Measurements from ENCODE around the gene RSPH10B.
"Not testable (repeated sequence)": the region's sequence is repeated elsewhere in the genome, so short reads cannot be mapped to it uniquely, and the experiment has no call there.

DNA sequence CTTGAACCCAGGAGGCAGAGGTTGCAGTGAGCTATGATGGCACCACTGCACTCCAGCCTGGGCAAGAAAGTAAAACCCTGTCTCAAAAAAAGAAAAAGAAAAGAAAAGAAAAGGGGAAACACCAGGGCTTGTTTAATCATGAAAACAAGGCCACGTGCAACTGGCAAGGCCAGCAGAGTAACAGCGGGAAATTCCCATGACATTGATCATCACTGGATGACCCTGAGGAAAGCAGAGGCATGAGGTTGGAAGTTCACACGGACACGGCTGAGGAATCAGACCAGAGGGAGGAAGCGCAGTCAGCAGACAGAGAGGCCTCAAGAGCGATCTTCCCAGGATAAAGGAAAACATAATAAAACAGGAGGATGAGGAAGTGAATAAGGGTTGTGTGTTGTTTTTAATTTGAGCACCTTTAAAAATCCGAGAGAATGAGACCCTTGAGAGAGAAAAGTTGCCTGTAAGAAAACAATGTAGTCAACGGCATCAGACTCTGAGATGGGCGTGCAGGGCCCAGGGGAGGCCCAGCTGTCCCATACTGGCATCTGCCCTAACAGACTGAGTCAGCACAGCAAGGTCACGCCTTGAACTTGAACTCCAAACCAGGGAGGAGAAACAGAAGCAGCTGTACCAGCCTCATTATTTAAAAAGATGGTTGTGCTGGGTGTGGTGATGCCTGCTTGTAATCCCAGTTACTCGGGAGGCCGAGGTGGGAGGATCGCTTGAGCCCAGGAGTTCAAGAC lies 38.4 kb downstream of the RSPH10B start:
- TF ChIP-seq POLR2A (IDR thresholded peaks at IDR 0.05), result not testable (repeated sequence)
- TF ChIP-seq, protein P1, sequence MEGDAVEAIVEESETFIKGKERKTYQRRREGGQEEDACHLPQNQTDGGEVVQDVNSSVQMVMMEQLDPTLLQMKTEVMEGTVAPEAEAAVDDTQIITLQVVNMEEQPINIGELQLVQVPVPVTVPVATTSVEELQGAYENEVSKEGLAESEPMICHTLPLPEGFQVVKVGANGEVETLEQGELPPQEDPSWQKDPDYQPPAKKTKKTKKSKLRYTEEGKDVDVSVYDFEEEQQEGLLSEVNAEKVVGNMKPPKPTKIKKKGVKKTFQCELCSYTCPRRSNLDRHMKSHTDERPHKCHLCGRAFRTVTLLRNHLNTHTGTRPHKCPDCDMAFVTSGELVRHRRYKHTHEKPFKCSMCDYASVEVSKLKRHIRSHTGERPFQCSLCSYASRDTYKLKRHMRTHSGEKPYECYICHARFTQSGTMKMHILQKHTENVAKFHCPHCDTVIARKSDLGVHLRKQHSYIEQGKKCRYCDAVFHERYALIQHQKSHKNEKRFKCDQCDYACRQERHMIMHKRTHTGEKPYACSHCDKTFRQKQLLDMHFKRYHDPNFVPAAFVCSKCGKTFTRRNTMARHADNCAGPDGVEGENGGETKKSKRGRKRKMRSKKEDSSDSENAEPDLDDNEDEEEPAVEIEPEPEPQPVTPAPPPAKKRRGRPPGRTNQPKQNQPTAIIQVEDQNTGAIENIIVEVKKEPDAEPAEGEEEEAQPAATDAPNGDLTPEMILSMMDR (IDR thresholded peaks at IDR 0.05), result not testable (repeated sequence)

Data from prostate gland (tissue), 2 donors.